ENCODE data around the gene SAMD4A. TPM values are rescaled to one million over a fixed set of nuclear protein-coding genes. Genes with fewer than 3 reads are reported as not detected.

Gene SAMD4A
- total RNA-seq, 1 experiment from 2014 or later = 18.3 TPM

GRCh38 chr14:54830650-54831049, 263.7 kb downstream of the SAMD4A start:
- Histone ChIP-seq H3F3A (ENCODE audit: insufficient read depth, low read depth) (no peaks in the 10 kb centered on the region), H3K9me3 (ENCODE audit: insufficient read depth, low read depth) (no peaks in the 10 kb centered on the region), H3K9me2 (ENCODE audit: insufficient read depth) (no peaks in the 10 kb centered on the region), H3K4me2 (no peak overlapping the region), H3K4me3 (no peak overlapping the region), H4K20me1 (ENCODE audit: insufficient read depth) (no peaks in the 10 kb centered on the region), H3K27ac (no peak overlapping the region), H3K4me1 (replicated peaks; ENCODE audit: insufficient read depth) (no peaks in the 10 kb centered on the region), H3K79me2 (ENCODE audit: low read depth) (no peaks in the 10 kb centered on the region), H3K36me3 (ENCODE audit: low read depth) (no peaks in the 10 kb centered on the region), H2AFZ (no peak overlapping the region), H3K27me3 (ENCODE audit: insufficient read depth, low read depth) (no peaks in the 10 kb centered on the region)
- no TSS peak for BruUV-seq (replicated peaks)
- TF ChIP-seq EZH2 (IDR thresholded peaks at IDR 0.05; ENCODE audit: low read depth) = no peak
- TF ChIP-seq, protein P1, sequence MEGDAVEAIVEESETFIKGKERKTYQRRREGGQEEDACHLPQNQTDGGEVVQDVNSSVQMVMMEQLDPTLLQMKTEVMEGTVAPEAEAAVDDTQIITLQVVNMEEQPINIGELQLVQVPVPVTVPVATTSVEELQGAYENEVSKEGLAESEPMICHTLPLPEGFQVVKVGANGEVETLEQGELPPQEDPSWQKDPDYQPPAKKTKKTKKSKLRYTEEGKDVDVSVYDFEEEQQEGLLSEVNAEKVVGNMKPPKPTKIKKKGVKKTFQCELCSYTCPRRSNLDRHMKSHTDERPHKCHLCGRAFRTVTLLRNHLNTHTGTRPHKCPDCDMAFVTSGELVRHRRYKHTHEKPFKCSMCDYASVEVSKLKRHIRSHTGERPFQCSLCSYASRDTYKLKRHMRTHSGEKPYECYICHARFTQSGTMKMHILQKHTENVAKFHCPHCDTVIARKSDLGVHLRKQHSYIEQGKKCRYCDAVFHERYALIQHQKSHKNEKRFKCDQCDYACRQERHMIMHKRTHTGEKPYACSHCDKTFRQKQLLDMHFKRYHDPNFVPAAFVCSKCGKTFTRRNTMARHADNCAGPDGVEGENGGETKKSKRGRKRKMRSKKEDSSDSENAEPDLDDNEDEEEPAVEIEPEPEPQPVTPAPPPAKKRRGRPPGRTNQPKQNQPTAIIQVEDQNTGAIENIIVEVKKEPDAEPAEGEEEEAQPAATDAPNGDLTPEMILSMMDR (conservative IDR thresholded peaks at IDR 0.05) = no peak
- intact Hi-C loops (cut with micrococcal nuclease; ENCODE audit: unreplicated experiment) = no loop called here
- POLR2A ChIA-PET (ENCODE audit: unreplicated experiment) = interaction anchor here (0.5 kb wide), 1 partner anchor 268 kb away, joined by 3 read pairs; no protein-coding TSS in a partner anchor
- CTCF ChIA-PET = no interaction called here
- no peak for DNase-seq

DNA sequence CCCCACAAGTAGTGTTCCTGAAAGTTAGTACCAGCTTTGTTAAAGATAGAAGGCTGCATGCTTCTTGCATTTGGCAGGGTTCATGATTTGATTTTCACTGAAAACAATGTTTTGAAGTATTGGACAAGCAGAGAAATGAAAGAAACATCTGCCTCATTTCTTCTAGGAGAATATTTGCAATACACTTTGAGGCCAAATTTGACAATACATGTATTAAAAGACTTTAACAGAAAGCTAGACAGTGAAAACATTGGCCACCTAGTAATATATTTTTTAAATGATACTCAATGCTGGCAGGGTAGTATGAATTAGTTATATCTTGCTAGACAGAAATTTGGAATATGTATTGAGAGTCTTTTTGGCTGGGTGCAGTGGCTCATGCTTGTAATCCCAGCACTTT, 267.2 kb downstream of the SAMD4A start:
- DNase-seq = no peak
- Histone ChIP-seq H3K4me3 (no peak overlapping the region), H3K9me2 (ENCODE audit: insufficient read depth) (no peaks in the 10 kb centered on the region), H3K36me3 (ENCODE audit: low read depth) (no peaks in the 10 kb centered on the region), H3K27ac (no peak overlapping the region), H2AFZ (no peak overlapping the region), H3K9me3 (ENCODE audit: insufficient read depth, low read depth) (no peaks in the 10 kb centered on the region), H3K27me3 (ENCODE audit: insufficient read depth, low read depth) (no peaks in the 10 kb centered on the region), H3F3A (ENCODE audit: insufficient read depth, low read depth) (no peaks in the 10 kb centered on the region), H4K20me1 (ENCODE audit: insufficient read depth) (no peaks in the 10 kb centered on the region), H3K4me2 (no peak overlapping the region), H3K79me2 (ENCODE audit: low read depth) (no peaks in the 10 kb centered on the region), H3K4me1 (replicated peaks; ENCODE audit: insufficient read depth) (no peaks in the 10 kb centered on the region)
- intact Hi-C loops (cut with micrococcal nuclease; ENCODE audit: unreplicated experiment) = no loop called here
- BruUV-seq (replicated peaks) = no TSS peak
- ChIA-PET CTCF (interaction anchor here (0.6 kb wide), 1 partner anchor 14 kb away, joined by 7 read pairs; no protein-coding TSS in a partner anchor), POLR2A (ENCODE audit: unreplicated experiment) (no interaction called here)
- no peak for TF ChIP-seq EZH2 (IDR thresholded peaks at IDR 0.05; ENCODE audit: low read depth)
- TF ChIP-seq, protein P1 (conservative IDR thresholded peaks at IDR 0.05) = no peak

DNA sequence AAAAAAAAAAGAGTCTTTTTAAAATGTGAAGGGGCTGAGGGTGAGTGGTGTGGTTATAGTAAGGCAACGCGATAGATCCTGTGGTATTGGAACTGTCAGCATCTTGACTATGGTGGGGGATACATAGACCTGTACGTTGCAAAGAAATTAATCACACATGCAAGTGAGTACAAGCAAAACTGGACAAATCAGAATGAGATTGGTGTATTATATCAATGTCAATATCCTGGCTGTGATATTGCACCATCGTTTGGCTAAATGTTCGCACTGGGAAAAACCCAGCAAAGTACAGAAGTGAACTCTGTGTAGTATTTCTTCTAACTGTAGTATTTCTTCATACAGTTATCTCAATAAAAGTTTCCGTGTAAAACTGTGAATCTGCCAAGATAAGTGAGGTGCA, 267.8 kb downstream of the SAMD4A start:
- intact Hi-C loops (cut with micrococcal nuclease; ENCODE audit: unreplicated experiment) = no loop called here
- H3K4me3 ChIP-seq = no peak overlapping the region
- no TSS peak for BruUV-seq (replicated peaks)

More for the DNA sequence above, 267.8 kb downstream of the SAMD4A start:
- no peak overlapping the region for H3K27ac ChIP-seq
- ChIA-PET POLR2A (ENCODE audit: unreplicated experiment) (no interaction called here), CTCF (no interaction called here)
- H2AFZ ChIP-seq = no peak overlapping the region
- H3K4me2 ChIP-seq = no peak overlapping the region
- no peaks in the 10 kb centered on the region for H3K9me3 ChIP-seq (ENCODE audit: insufficient read depth, low read depth)
- no peaks in the 10 kb centered on the region for H3F3A ChIP-seq (ENCODE audit: insufficient read depth, low read depth)
- no peaks in the 10 kb centered on the region for H4K20me1 ChIP-seq (ENCODE audit: insufficient read depth)
- H3K27me3 ChIP-seq (ENCODE audit: insufficient read depth, low read depth) = no peaks in the 10 kb centered on the region
- H3K79me2 ChIP-seq (ENCODE audit: low read depth) = no peaks in the 10 kb centered on the region
- no peaks in the 10 kb centered on the region for H3K9me2 ChIP-seq (ENCODE audit: insufficient read depth)
- DNase-seq = no peak
- no peaks in the 10 kb centered on the region for H3K4me1 ChIP-seq (replicated peaks; ENCODE audit: insufficient read depth)
- H3K36me3 ChIP-seq (ENCODE audit: low read depth) = no peaks in the 10 kb centered on the region
- TF ChIP-seq, protein P1 (conservative IDR thresholded peaks at IDR 0.05) = no peak
- no peak for TF ChIP-seq EZH2 (IDR thresholded peaks at IDR 0.05; ENCODE audit: low read depth)

Measured in PC-9 (cell line).